Measurements from ENCODE around the gene OVCA2.

GRCh38 chr17:2084036-2084765 is 42.4 kb downstream of the OVCA2 start:
- no peak for TF ChIP-seq POLR2A (IDR thresholded peaks at IDR 0.05)
- TF ChIP-seq, protein P1, sequence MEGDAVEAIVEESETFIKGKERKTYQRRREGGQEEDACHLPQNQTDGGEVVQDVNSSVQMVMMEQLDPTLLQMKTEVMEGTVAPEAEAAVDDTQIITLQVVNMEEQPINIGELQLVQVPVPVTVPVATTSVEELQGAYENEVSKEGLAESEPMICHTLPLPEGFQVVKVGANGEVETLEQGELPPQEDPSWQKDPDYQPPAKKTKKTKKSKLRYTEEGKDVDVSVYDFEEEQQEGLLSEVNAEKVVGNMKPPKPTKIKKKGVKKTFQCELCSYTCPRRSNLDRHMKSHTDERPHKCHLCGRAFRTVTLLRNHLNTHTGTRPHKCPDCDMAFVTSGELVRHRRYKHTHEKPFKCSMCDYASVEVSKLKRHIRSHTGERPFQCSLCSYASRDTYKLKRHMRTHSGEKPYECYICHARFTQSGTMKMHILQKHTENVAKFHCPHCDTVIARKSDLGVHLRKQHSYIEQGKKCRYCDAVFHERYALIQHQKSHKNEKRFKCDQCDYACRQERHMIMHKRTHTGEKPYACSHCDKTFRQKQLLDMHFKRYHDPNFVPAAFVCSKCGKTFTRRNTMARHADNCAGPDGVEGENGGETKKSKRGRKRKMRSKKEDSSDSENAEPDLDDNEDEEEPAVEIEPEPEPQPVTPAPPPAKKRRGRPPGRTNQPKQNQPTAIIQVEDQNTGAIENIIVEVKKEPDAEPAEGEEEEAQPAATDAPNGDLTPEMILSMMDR (IDR thresholded peaks at IDR 0.05) = no peak

All from body of pancreas (tissue), 4 donors.